GM20000 (cell line): ENCODE results near the gene DNAI2.

Source experiments
- DNase-seq: peaks from one replicate; pipeline ENCODE4 v3.0.0; 2012; ENCODE audit warnings: low spot score
- CTCF ChIP-seq: IDR thresholded peaks from 2 replicates; pipeline ENCODE4 v1.5.1; 2012; ENCODE audit warnings: mild to moderate bottlenecking, control low read depth; ENCODE audit errors: extremely low read depth, missing control alignments

The DNAI2 gene

GRCh38 chr17:74270333-74270732, 3.7 kb upstream of the DNAI2 start:
- DNase-seq: no peak
- TF ChIP-seq CTCF: no peak

- no peak for TF ChIP-seq CTCF
- no peak for DNase-seq
Observed at GRCh38 chr17:74271281-74271680, 2.8 kb upstream of the DNAI2 start.

DNA sequence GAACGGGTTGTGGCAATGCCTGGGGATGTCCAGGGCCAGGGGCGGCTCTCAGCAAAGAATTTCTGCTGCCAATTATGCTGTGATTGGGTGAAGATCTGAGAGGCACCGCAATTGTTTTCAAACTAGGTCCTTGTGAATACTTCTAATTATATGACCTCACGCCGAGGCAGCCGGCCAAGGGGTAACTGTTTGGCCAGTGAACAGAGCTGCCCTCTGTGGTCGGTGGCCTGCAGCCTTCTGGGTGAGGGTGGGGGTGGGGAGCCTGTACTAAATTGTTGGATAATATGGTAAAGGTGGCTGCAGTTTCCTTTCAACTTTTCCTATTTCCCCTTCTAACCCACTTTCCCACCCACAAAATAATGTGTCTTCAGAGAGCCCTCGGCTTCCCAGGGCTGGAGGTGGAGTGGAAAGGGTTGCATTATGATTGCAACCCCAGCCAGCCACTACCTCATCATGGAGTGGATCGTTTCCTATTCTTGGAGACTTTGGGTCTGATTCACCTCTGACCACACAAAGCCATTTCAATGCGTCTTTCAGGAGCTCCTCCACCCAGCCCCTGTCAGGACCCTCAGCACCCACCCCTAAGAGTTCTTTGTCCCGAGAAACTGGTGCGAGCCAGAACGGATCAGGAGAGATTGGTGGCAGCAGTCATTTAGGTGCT, 2.0 kb upstream of the DNAI2 start:
- no peak for DNase-seq
- no peak for TF ChIP-seq CTCF

GRCh38 chr17:74272731-74273201, 1.3 kb upstream of the DNAI2 start:
- DNase-seq: no peak
- TF ChIP-seq CTCF: no peak

- TF ChIP-seq CTCF: no peak
- DNase-seq: no peak
Observed at GRCh38 chr17:74274709-74275340, 791 bp downstream of the DNAI2 start.

DNA sequence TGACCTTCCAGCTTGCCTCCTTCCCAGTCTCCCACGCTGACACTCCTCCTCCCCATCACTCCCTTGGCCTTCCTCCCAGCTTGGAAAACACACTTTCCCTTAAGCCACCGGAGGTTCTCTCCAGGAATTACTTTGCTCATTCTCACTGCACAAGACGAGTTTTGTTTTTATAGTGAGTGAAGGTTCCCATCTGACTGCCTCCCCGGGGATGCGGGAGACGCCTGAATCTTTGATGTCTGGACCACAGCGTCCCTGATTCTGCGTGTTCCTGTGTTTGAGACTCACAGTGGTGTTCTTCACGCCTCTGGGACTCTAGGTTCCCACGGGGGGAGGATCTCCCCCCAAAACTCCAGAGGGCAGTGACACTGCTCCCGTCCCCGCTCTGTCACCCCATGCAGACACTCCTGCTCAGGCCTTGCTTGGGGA, 2.0 kb downstream of the DNAI2 start:
- DNase-seq: no peak
- TF ChIP-seq CTCF: no peak

GRCh38 chr17:74276541-74277009, 2.5 kb downstream of the DNAI2 start:
- DNase-seq: no peak
- no peak for TF ChIP-seq CTCF
